ENCODE results near the gene KLF2. TPM values are rescaled to one million over a fixed set of nuclear protein-coding genes. Genes with fewer than 3 reads are reported as not detected.

Gene KLF2
- total RNA-seq, 8 experiments from 2014 or later: 0.13 to 1.3 (median 0.65) TPM; not detected in 2

GRCh38 chr19:16333001-16333586 lies 8.5 kb downstream of the KLF2 start:
- no peak overlapping the region for H3K4me3 ChIP-seq
- in situ Hi-C loops (cut with MboI; ENCODE audit: low pct_unique_long_range_greater_than_20kb in 2 of 9, low sequenced_read_pairs in 9 of 9, unreplicated experiment in 9 of 9): no loop called here
- H3K27ac ChIP-seq: no peak overlapping the region
- 47 to 100% (median 82%) methylated on average over 1 to 10 of the region's 12 CpGs; no CpG with 5 or more reads in 3 of the 10 experiments for WGBS, 10 experiments
- no peak for ATAC-seq (replicated peaks in 6 of 8)
- no peaks in the 10 kb centered on the region for H3K4me1 ChIP-seq (replicated peaks in 1 of 2)

- in situ Hi-C loops (cut with MboI; ENCODE audit: low pct_unique_long_range_greater_than_20kb in 2 of 9, low sequenced_read_pairs in 9 of 9, unreplicated experiment in 9 of 9): no loop called here
- ATAC-seq (replicated peaks in 6 of 8): no peak
Measured at GRCh38 chr19:16334411-16334810, 9.8 kb downstream of the KLF2 start.

GRCh38 chr19:16335226-16335625 lies 10.6 kb downstream of the KLF2 start:
- no peak for ATAC-seq (replicated peaks in 6 of 8)
- Histone ChIP-seq H3K4me3 (no peak overlapping the region), H3K4me1 (replicated peaks in 1 of 2) (no peaks in the 10 kb centered on the region), H3K27ac (no peak overlapping the region)
- in situ Hi-C loops (cut with MboI; ENCODE audit: low pct_unique_long_range_greater_than_20kb in 2 of 9, low sequenced_read_pairs in 9 of 9, unreplicated experiment in 9 of 9): no loop called here
- WGBS, 10 experiments: 60 to 94% (median 84%) methylated on average over 1 to 16 of the region's 20 CpGs; no CpG with 5 or more reads in 5 of the 10 experiments

More at GRCh38 chr19:16334411-16334810, 9.8 kb downstream of the KLF2 start:
- no peak overlapping the region for H3K4me3 ChIP-seq
- 0 to 57% (median 28%) methylated on average over 1 of the region's 1 CpG; no CpG with 5 or more reads in 4 of the 10 experiments for WGBS, 10 experiments
- no peak overlapping the region for H3K27ac ChIP-seq
- H3K4me1 ChIP-seq (replicated peaks in 1 of 2): no peaks in the 10 kb centered on the region

- 50 to 95% (median 80%) methylated on average over 1 to 4 of the region's 4 CpGs; no CpG with 5 or more reads in 1 of the 10 experiments for WGBS, 10 experiments
- in situ Hi-C loops (cut with MboI; ENCODE audit: low pct_unique_long_range_greater_than_20kb in 2 of 9, low sequenced_read_pairs in 9 of 9, unreplicated experiment in 9 of 9): no loop called here
- H3K27ac ChIP-seq: no peak overlapping the region
- ATAC-seq (replicated peaks in 6 of 8): no peak
- no peak overlapping the region for H3K4me3 ChIP-seq
- no peaks in the 10 kb centered on the region for H3K4me1 ChIP-seq (replicated peaks in 1 of 2)
Measured at GRCh38 chr19:16336571-16336970, 11.9 kb downstream of the KLF2 start.

- ATAC-seq (replicated peaks in 6 of 8): no peak
- WGBS, 10 experiments: 86 to 100% (median 100%) methylated on average over 1 to 5 of the region's 13 CpGs; no CpG with 5 or more reads in 7 of the 10 experiments
- Histone ChIP-seq H3K4me3 (no peak overlapping the region), H3K4me1 (replicated peaks in 1 of 2) (no peaks in the 10 kb centered on the region), H3K27ac (no peak overlapping the region)
- in situ Hi-C loops (cut with MboI; ENCODE audit: low pct_unique_long_range_greater_than_20kb in 2 of 9, low sequenced_read_pairs in 9 of 9, unreplicated experiment in 9 of 9): no loop called here
Measured at GRCh38 chr19:16337809-16338469, 13.3 kb downstream of the KLF2 start.

GRCh38 chr19:16338470-16339360 lies 14.1 kb downstream of the KLF2 start:
- WGBS, 10 experiments: 0 to 100% (median 57%) methylated on average over 1 to 11 of the region's 30 CpGs; no CpG with 5 or more reads in 1 of the 10 experiments
- in situ Hi-C loops (cut with MboI; ENCODE audit: low pct_unique_long_range_greater_than_20kb in 2 of 9, low sequenced_read_pairs in 9 of 9, unreplicated experiment in 9 of 9): no loop called here
- Histone ChIP-seq H3K27ac (no peak overlapping the region), H3K4me3 (no peak overlapping the region), H3K4me1 (replicated peaks in 1 of 2) (no peaks in the 10 kb centered on the region)
- peak in 2 of 8 experiments; percentile 40 to 51 for ATAC-seq (replicated peaks in 6 of 8)

GRCh38 chr19:16339361-16339725 lies 14.7 kb downstream of the KLF2 start:
- no peak overlapping the region for H3K27ac ChIP-seq
- no peaks in the 10 kb centered on the region for H3K4me1 ChIP-seq (replicated peaks in 1 of 2)
- H3K4me3 ChIP-seq: no peak overlapping the region
- 40 to 80% (median 70%) methylated on average over 1 to 2 of the region's 6 CpGs; no CpG with 5 or more reads in 3 of the 10 experiments for WGBS, 10 experiments
- in situ Hi-C loops (cut with MboI; ENCODE audit: low pct_unique_long_range_greater_than_20kb in 2 of 9, low sequenced_read_pairs in 9 of 9, unreplicated experiment in 9 of 9): no loop called here
- no peak for ATAC-seq (replicated peaks in 6 of 8)

- Histone ChIP-seq H3K4me1 (replicated peaks in 1 of 2) (no peaks in the 10 kb centered on the region), H3K27ac (no peak overlapping the region), H3K4me3 (no peak overlapping the region)
- in situ Hi-C loops (cut with MboI; ENCODE audit: low pct_unique_long_range_greater_than_20kb in 2 of 9, low sequenced_read_pairs in 9 of 9, unreplicated experiment in 9 of 9): no loop called here
- peak in 1 of 8 experiments; percentile 24 for ATAC-seq (replicated peaks in 6 of 8)
- WGBS, 10 experiments: 0 to 100% (median 46%) methylated on average over 1 to 5 of the region's 5 CpGs; no CpG with 5 or more reads in 2 of the 10 experiments
Measured at GRCh38 chr19:16340092-16340491, 15.5 kb downstream of the KLF2 start.

GRCh38 chr19:16340654-16341053 lies 16.0 kb downstream of the KLF2 start:
- Histone ChIP-seq H3K4me3 (no peak overlapping the region), H3K4me1 (replicated peaks in 1 of 2) (no peaks in the 10 kb centered on the region), H3K27ac (no peak overlapping the region)
- WGBS, 10 experiments: 68 to 100% (median 84%) methylated on average over 1 to 3 of the region's 3 CpGs; no CpG with 5 or more reads in 6 of the 10 experiments
- ATAC-seq (replicated peaks in 6 of 8): no peak
- in situ Hi-C loops (cut with MboI; ENCODE audit: low pct_unique_long_range_greater_than_20kb in 2 of 9, low sequenced_read_pairs in 9 of 9, unreplicated experiment in 9 of 9): no loop called here

- in situ Hi-C loops (cut with MboI; ENCODE audit: low pct_unique_long_range_greater_than_20kb in 2 of 9, low sequenced_read_pairs in 9 of 9, unreplicated experiment in 9 of 9): no loop called here
- Histone ChIP-seq H3K4me1 (replicated peaks in 1 of 2) (no peaks in the 10 kb centered on the region), H3K27ac (no peak overlapping the region), H3K4me3 (no peak overlapping the region)
- 13 to 76% (median 67%) methylated on average over 1 to 5 of the region's 10 CpGs; no CpG with 5 or more reads in 3 of the 10 experiments for WGBS, 10 experiments
- ATAC-seq (replicated peaks in 6 of 8): peak in 4 of 8 experiments; percentile 23 to 83 (median 82)
Measured at GRCh38 chr19:16342002-16342715, 17.5 kb downstream of the KLF2 start.

- 89 to 100% (median 93%) methylated on average over 1 to 6 of the region's 7 CpGs; no CpG with 5 or more reads in 1 of the 10 experiments for WGBS, 10 experiments
- ATAC-seq (replicated peaks in 6 of 8): no peak
- Histone ChIP-seq H3K27ac (no peak overlapping the region), H3K4me1 (replicated peaks in 1 of 2) (no peaks in the 10 kb centered on the region), H3K4me3 (no peak overlapping the region)
- in situ Hi-C loops (cut with MboI; ENCODE audit: low pct_unique_long_range_greater_than_20kb in 2 of 9, low sequenced_read_pairs in 9 of 9, unreplicated experiment in 9 of 9): no loop called here
Measured at GRCh38 chr19:16343156-16343555, 18.5 kb downstream of the KLF2 start.

GRCh38 chr19:16345457-16345856 lies 20.8 kb downstream of the KLF2 start:
- Histone ChIP-seq H3K4me3 (no peak overlapping the region), H3K4me1 (replicated peaks in 1 of 2) (no peaks in the 10 kb centered on the region), H3K27ac (no peak overlapping the region)
- ATAC-seq (replicated peaks in 6 of 8): no peak
- in situ Hi-C loops (cut with MboI; ENCODE audit: low pct_unique_long_range_greater_than_20kb in 2 of 9, low sequenced_read_pairs in 9 of 9, unreplicated experiment in 9 of 9): no loop called here
- 46 to 100% (median 77%) methylated on average over 1 to 4 of the region's 4 CpGs; no CpG with 5 or more reads in 2 of the 10 experiments for WGBS, 10 experiments
